Kidney epithelial cell (primary cell): ENCODE data around the gene SLC43A2. TPM values are rescaled to one million over a fixed set of nuclear protein-coding genes. Genes with fewer than 3 reads are reported as not detected.

ENCODE experiments used
- DNase-seq: peaks from one replicate; pipeline ENCODE4 v3.0.0-alpha.2; 2010; ENCODE audit warnings: low read depth
- H3K27me3 ChIP-seq: 2 replicates; pipeline ENCODE4 v1.6.0; 2011; ENCODE audit warnings: low read length; ENCODE audit not compliant: control insufficient read depth, insufficient read depth
- H3K36me3 ChIP-seq: 2 replicates; pipeline ENCODE4 v1.5.1; 2011; ENCODE audit warnings: low read length; ENCODE audit not compliant: control insufficient read depth, insufficient read depth
- H3K4me3 ChIP-seq: 2 replicates; pipeline ENCODE4 v1.5.1; 2011; ENCODE audit warnings: low read depth, mild to moderate bottlenecking, control low read depth, low read length
- CTCF ChIP-seq: IDR thresholded peaks from 2 replicates; pipeline ENCODE4 v1.5.1; 2011; ENCODE audit warnings: mild to moderate bottlenecking, moderate library complexity, low read length, control low read depth, inconsistent platforms; ENCODE audit not compliant: insufficient read depth, poor library complexity, severe bottlenecking
- total RNA-seq: library from RNA; depleted of rRNA; stranded (reverse); fragments of >200 nt; gene quantifications from 2 replicates; pipeline ENCODE4 v1.2.3, GENCODE V29; 2015

Gene SLC43A2
- total RNA-seq, 1 donor from 2014 or later, result 9.1 TPM

- no peaks in the 10 kb centered on the region for H3K36me3 ChIP-seq
- H3K4me3 ChIP-seq, result no peak overlapping the region
- DNase-seq, result peak; percentile 28
- no peaks in the 10 kb centered on the region for H3K27me3 ChIP-seq
- TF ChIP-seq CTCF, result no peak
Observed at GRCh38 chr17:1617620-1618174, 10.9 kb downstream of the SLC43A2 start.

GRCh38 chr17:1616101-1616500 lies 12.5 kb downstream of the SLC43A2 start:
- DNase-seq, result no peak
- no peak for TF ChIP-seq CTCF
- Histone ChIP-seq H3K27me3 (no peaks in the 10 kb centered on the region), H3K4me3 (no peak overlapping the region), H3K36me3 (no peaks in the 10 kb centered on the region)

- Histone ChIP-seq H3K36me3 (no peaks in the 10 kb centered on the region), H3K4me3 (no peak overlapping the region), H3K27me3 (no peaks in the 10 kb centered on the region)
- TF ChIP-seq CTCF, result no peak
- DNase-seq, result no peak
Observed at GRCh38 chr17:1612400-1612799, 16.2 kb downstream of the SLC43A2 start.

- no peak for TF ChIP-seq CTCF
- H3K27me3 ChIP-seq, result no peaks in the 10 kb centered on the region
- H3K4me3 ChIP-seq, result no peak overlapping the region
- H3K36me3 ChIP-seq, result no peaks in the 10 kb centered on the region
- DNase-seq, result no peak
Observed at GRCh38 chr17:1611715-1612114, 16.9 kb downstream of the SLC43A2 start.

GRCh38 chr17:1608676-1609075 lies 20.0 kb downstream of the SLC43A2 start:
- Histone ChIP-seq H3K4me3 (no peak overlapping the region), H3K36me3 (no peaks in the 10 kb centered on the region), H3K27me3 (peaks cover 3% of the 10 kb centered on the region)
- no peak for DNase-seq
- no peak for TF ChIP-seq CTCF

GRCh38 chr17:1607971-1608320 lies 20.7 kb downstream of the SLC43A2 start:
- no peak overlapping the region for H3K4me3 ChIP-seq
- no peak for DNase-seq
- H3K27me3 ChIP-seq, result peaks cover 3% of the 10 kb centered on the region
- no peak for TF ChIP-seq CTCF
- no peaks in the 10 kb centered on the region for H3K36me3 ChIP-seq
